Measurements from ENCODE around the gene IRF8.

IRF8 gene

DNA sequence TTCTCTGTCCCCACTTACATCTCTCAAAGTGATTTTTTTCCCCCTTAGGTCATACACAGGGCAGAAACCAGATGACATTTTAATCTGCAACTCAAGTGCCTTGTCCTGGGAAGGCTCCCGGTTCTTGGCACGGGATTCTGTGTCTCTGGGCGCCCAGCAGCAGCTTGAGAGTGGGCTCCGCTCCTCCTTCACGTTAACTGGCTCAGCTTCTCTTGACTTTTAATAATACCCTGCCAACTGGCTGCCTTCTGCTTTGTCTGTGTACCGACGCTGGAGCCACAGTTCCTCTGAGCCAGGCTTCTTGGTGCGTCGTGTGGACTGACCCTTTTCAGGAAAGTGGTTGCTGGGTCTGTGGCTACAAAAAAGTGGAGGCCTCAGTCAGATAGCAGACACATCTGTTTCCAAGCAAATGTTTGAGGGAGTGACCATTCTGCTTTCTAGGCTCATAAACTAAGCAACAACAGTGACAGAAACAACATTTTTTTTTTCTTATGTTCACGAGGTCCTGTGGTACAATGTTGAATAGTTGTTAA, 64.9 kb downstream of the IRF8 start:
- no peak overlapping the region for H2BK15ac ChIP-seq (replicated peaks; ENCODE audit: low read depth)

DNA sequence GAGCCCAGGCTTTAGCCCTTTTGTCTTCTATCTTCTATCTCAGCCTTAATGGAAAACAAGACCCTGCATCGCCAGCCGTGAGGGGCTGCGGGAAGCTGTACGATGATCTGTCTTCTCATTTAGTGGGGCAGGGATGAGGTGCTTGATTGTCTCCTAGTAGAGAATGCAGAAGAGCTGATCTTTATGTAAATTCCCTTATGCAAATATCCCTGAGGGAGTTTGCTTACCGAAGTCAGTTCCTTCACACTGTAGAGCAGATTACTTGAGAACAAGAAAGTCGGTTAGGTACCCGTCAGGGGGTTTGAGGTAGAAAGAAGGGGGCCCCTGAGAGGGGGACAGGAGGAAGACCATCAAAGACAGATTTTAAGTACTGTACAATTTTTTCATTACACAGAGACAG, 66.2 kb downstream of the IRF8 start:
- H3K79me1 ChIP-seq (ENCODE audit: low read length), result no peaks in the 10 kb centered on the region
- H4K5ac ChIP-seq (ENCODE audit: low read length), result no peak overlapping the region
- H3K27me3 ChIP-seq (ENCODE audit: insufficient read depth, low read length, poor library complexity), result no peaks in the 10 kb centered on the region
- H2BK5ac ChIP-seq (ENCODE audit: low read length), result no peak overlapping the region
- H3K36me3 ChIP-seq (ENCODE audit: control insufficient read depth, insufficient read depth, low read length), result no peaks in the 10 kb centered on the region
- no peak overlapping the region for H2BK15ac ChIP-seq (replicated peaks; ENCODE audit: low read depth)
- no peak overlapping the region for H2AK5ac ChIP-seq (ENCODE audit: low read length)
- peaks cover 5% of the 10 kb centered on the region for H3K4me1 ChIP-seq (ENCODE audit: control insufficient read depth, low read depth, low read length)
- no CpG with 5 or more reads among the region's 7 CpGs for WGBS (ENCODE audit: extremely low coverage, insufficient coverage, low lambda C conversion rate)
- no peak overlapping the region for H3K18ac ChIP-seq (ENCODE audit: low read length)
- H3K4me2 ChIP-seq (ENCODE audit: low read length), result no peak overlapping the region
- H3K4me3 ChIP-seq (ENCODE audit: low read length), result no peak overlapping the region
- no peak overlapping the region for H3K9ac ChIP-seq (ENCODE audit: low read length)
- H3K79me2 ChIP-seq (ENCODE audit: control insufficient read depth, insufficient read depth, low read length), result no peaks in the 10 kb centered on the region
- no peak overlapping the region for H4K8ac ChIP-seq (ENCODE audit: low read depth, low read length)
- no peak overlapping the region for H2BK120ac ChIP-seq (ENCODE audit: low read depth, low read length)
- no peak overlapping the region for H3K27ac ChIP-seq (ENCODE audit: low read depth, low read length)
- H3K56ac ChIP-seq (ENCODE audit: low read length), result no peak overlapping the region
- H3K23ac ChIP-seq (ENCODE audit: low read length), result no peak overlapping the region
- DNase-seq, result no peak
- H3K4ac ChIP-seq (ENCODE audit: low read depth, low read length), result no peak overlapping the region

More for the DNA sequence above, 64.9 kb downstream of the IRF8 start:
- Histone ChIP-seq H3K4me1 (ENCODE audit: control insufficient read depth, low read depth, low read length) (no peaks in the 10 kb centered on the region), H3K79me1 (ENCODE audit: low read length) (no peaks in the 10 kb centered on the region), H3K18ac (ENCODE audit: low read length) (no peak overlapping the region), H2AK5ac (ENCODE audit: low read length) (no peak overlapping the region), H4K5ac (ENCODE audit: low read length) (no peak overlapping the region), H3K27ac (ENCODE audit: low read depth, low read length) (no peak overlapping the region), H3K27me3 (ENCODE audit: insufficient read depth, low read length, poor library complexity) (no peaks in the 10 kb centered on the region), H3K56ac (ENCODE audit: low read length) (no peak overlapping the region), H3K9ac (ENCODE audit: low read length) (no peak overlapping the region), H4K8ac (ENCODE audit: low read depth, low read length) (no peak overlapping the region), H3K4ac (ENCODE audit: low read depth, low read length) (no peak overlapping the region), H2BK120ac (ENCODE audit: low read depth, low read length) (no peak overlapping the region), H3K23ac (ENCODE audit: low read length) (no peak overlapping the region), H3K4me2 (ENCODE audit: low read length) (no peak overlapping the region), H3K79me2 (ENCODE audit: control insufficient read depth, insufficient read depth, low read length) (no peaks in the 10 kb centered on the region), H2BK5ac (ENCODE audit: low read length) (no peak overlapping the region), H3K36me3 (ENCODE audit: control insufficient read depth, insufficient read depth, low read length) (no peaks in the 10 kb centered on the region), H3K4me3 (ENCODE audit: low read length) (no peak overlapping the region)
- no peak for DNase-seq
- WGBS (ENCODE audit: extremely low coverage, insufficient coverage, low lambda C conversion rate), result no CpG with 5 or more reads among the region's 10 CpGs

DNA sequence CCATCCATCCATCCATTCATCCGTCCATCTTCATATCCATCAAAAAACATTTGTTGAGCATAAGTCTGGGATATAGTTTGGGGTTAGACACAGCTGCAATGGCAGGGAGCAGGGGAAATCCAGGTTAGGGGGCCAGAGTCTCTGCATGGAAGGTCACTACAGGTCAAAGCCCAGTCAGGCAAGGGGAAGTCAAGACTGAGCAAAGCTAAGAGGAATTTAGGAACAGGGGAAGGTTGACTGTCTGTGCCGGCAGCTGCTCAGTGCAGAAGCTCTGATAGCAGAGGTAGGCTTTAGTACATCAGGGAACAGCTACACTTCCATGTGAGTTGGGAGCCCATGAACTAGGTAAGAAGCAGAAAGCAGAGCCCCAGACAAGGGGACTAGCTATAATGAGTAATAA, 68.1 kb downstream of the IRF8 start:
- H3K56ac ChIP-seq (ENCODE audit: low read length), result no peak overlapping the region
- WGBS (ENCODE audit: extremely low coverage, insufficient coverage, low lambda C conversion rate), result no CpG with 5 or more reads among the region's 2 CpGs
- no peak overlapping the region for H3K4ac ChIP-seq (ENCODE audit: low read depth, low read length)
- no peaks in the 10 kb centered on the region for H3K36me3 ChIP-seq (ENCODE audit: control insufficient read depth, insufficient read depth, low read length)
- no peak overlapping the region for H3K27ac ChIP-seq (ENCODE audit: low read depth, low read length)
- no peak overlapping the region for H3K4me3 ChIP-seq (ENCODE audit: low read length)
- no peak overlapping the region for H3K4me2 ChIP-seq (ENCODE audit: low read length)
- no peak overlapping the region for H2AK5ac ChIP-seq (ENCODE audit: low read length)
- H3K79me1 ChIP-seq (ENCODE audit: low read length), result no peaks in the 10 kb centered on the region
- DNase-seq, result no peak
- H3K18ac ChIP-seq (ENCODE audit: low read length), result no peak overlapping the region
- no peak overlapping the region for H2BK15ac ChIP-seq (replicated peaks; ENCODE audit: low read depth)
- H3K9ac ChIP-seq (ENCODE audit: low read length), result no peak overlapping the region
- peaks cover 5% of the 10 kb centered on the region for H3K4me1 ChIP-seq (ENCODE audit: control insufficient read depth, low read depth, low read length)
- H3K23ac ChIP-seq (ENCODE audit: low read length), result no peak overlapping the region
- no peak overlapping the region for H4K8ac ChIP-seq (ENCODE audit: low read depth, low read length)
- H3K79me2 ChIP-seq (ENCODE audit: control insufficient read depth, insufficient read depth, low read length), result no peaks in the 10 kb centered on the region
- H3K27me3 ChIP-seq (ENCODE audit: insufficient read depth, low read length, poor library complexity), result no peaks in the 10 kb centered on the region
- H2BK5ac ChIP-seq (ENCODE audit: low read length), result no peak overlapping the region
- no peak overlapping the region for H2BK120ac ChIP-seq (ENCODE audit: low read depth, low read length)
- no peak overlapping the region for H4K5ac ChIP-seq (ENCODE audit: low read length)

DNA sequence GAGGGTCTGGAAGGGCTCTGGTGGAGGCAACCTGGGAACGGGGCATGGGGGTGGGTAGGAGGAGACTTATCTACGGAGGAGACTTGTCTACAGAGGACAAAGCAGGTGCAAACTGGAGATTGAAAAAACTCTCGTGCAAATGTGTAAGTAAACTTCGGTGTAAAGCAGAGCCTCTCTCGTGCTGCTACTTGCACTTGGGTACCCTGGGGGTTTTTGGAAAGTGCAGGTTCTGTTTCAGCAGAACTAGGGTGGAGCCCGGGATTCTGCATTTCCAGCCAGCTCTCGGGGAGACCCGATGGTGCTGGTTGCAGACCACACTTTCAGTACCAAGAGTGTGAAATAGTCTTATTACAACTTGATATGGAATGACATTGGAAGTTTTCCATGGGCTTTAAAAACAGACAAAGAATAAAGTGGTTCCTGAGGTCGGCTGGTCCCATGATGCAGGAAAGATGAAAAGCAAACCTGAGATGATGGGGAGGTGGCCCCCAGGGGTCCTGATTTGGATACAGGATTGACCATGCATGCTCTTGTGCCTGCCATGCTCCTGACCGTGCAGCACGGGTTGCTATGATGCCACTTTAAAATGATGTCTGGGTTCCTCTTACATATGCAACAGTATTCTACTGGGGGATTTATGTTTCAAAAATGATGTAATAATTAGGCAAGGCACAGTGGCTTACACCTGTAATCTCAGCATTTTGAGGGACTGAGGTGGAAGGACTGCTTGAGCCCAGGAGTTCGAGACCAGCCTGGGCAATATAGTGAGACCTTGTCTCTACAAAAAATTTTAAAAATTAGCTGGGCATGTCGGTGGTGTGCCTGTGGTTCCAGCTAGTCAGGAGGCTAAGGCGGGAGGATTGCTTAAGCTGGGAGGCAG, 69.3 kb downstream of the IRF8 start:
- no peak overlapping the region for H4K5ac ChIP-seq (ENCODE audit: low read length)
- no peak overlapping the region for H4K8ac ChIP-seq (ENCODE audit: low read depth, low read length)
- no peak overlapping the region for H3K56ac ChIP-seq (ENCODE audit: low read length)
- no peak overlapping the region for H3K18ac ChIP-seq (ENCODE audit: low read length)
- no peak overlapping the region for H3K27ac ChIP-seq (ENCODE audit: low read depth, low read length)
- H3K4me1 ChIP-seq (ENCODE audit: control insufficient read depth, low read depth, low read length), result peaks cover 5% of the 10 kb centered on the region
- H3K79me2 ChIP-seq (ENCODE audit: control insufficient read depth, insufficient read depth, low read length), result no peaks in the 10 kb centered on the region
- WGBS (ENCODE audit: extremely low coverage, insufficient coverage, low lambda C conversion rate), result no CpG with 5 or more reads among the region's 14 CpGs
- H3K36me3 ChIP-seq (ENCODE audit: control insufficient read depth, insufficient read depth, low read length), result no peaks in the 10 kb centered on the region
- no peak overlapping the region for H2BK15ac ChIP-seq (replicated peaks; ENCODE audit: low read depth)
- no peak overlapping the region for H2BK5ac ChIP-seq (ENCODE audit: low read length)
- H3K9ac ChIP-seq (ENCODE audit: low read length), result no peak overlapping the region
- H3K79me1 ChIP-seq (ENCODE audit: low read length), result no peaks in the 10 kb centered on the region
- DNase-seq, result no peak
- H3K4me2 ChIP-seq (ENCODE audit: low read length), result no peak overlapping the region
- no peak overlapping the region for H3K23ac ChIP-seq (ENCODE audit: low read length)
- H2AK5ac ChIP-seq (ENCODE audit: low read length), result no peak overlapping the region
- H3K4ac ChIP-seq (ENCODE audit: low read depth, low read length), result no peak overlapping the region
- no peak overlapping the region for H2BK120ac ChIP-seq (ENCODE audit: low read depth, low read length)
- H3K4me3 ChIP-seq (ENCODE audit: low read length), result no peak overlapping the region
- H3K27me3 ChIP-seq (ENCODE audit: insufficient read depth, low read length, poor library complexity), result no peaks in the 10 kb centered on the region

DNA sequence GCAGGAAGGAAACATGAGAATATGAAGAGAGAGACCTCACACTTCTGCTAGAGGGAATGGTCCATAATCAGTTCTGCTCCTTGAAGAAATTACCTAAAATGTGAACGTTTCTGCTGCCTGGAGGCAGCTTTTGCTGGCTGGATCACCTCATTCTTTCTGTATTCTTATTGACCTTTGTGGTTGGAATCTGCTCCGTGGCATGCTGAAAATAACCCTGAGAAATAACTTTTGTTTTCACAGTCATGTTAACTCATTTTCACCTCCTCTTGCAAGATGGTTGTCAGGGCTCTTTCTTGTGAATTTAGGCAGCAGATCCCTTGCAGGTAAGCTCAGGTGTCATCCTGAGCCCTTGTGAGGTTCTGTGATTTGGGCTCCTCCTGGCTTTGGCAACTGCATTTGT, 70.2 kb downstream of the IRF8 start:
- no peak overlapping the region for H3K9ac ChIP-seq (ENCODE audit: low read length)
- no peak overlapping the region for H3K27ac ChIP-seq (ENCODE audit: low read depth, low read length)
- H3K23ac ChIP-seq (ENCODE audit: low read length), result no peak overlapping the region
- no peaks in the 10 kb centered on the region for H3K36me3 ChIP-seq (ENCODE audit: control insufficient read depth, insufficient read depth, low read length)
- no CpG with 5 or more reads among the region's 2 CpGs for WGBS (ENCODE audit: extremely low coverage, insufficient coverage, low lambda C conversion rate)
- no peak for DNase-seq
- no peak overlapping the region for H4K5ac ChIP-seq (ENCODE audit: low read length)
- H3K4ac ChIP-seq (ENCODE audit: low read depth, low read length), result no peak overlapping the region
- no peak overlapping the region for H2BK120ac ChIP-seq (ENCODE audit: low read depth, low read length)
- H3K4me2 ChIP-seq (ENCODE audit: low read length), result no peak overlapping the region
- no peaks in the 10 kb centered on the region for H3K79me1 ChIP-seq (ENCODE audit: low read length)
- no peak overlapping the region for H4K8ac ChIP-seq (ENCODE audit: low read depth, low read length)
- no peak overlapping the region for H2BK5ac ChIP-seq (ENCODE audit: low read length)
- H3K4me3 ChIP-seq (ENCODE audit: low read length), result no peak overlapping the region
- H2BK15ac ChIP-seq (replicated peaks; ENCODE audit: low read depth), result no peak overlapping the region
- no peak overlapping the region for H3K56ac ChIP-seq (ENCODE audit: low read length)
- no peak overlapping the region for H3K18ac ChIP-seq (ENCODE audit: low read length)
- peaks cover 5% of the 10 kb centered on the region for H3K4me1 ChIP-seq (ENCODE audit: control insufficient read depth, low read depth, low read length)
- no peaks in the 10 kb centered on the region for H3K79me2 ChIP-seq (ENCODE audit: control insufficient read depth, insufficient read depth, low read length)
- H3K27me3 ChIP-seq (ENCODE audit: insufficient read depth, low read length, poor library complexity), result no peaks in the 10 kb centered on the region
- no peak overlapping the region for H2AK5ac ChIP-seq (ENCODE audit: low read length)

Measured in mesendoderm (in vitro differentiated cells).